Stimulated activated naive B cell treated with anti-CD40 and anti-IgM and Interleukin-4, amounts not matched to agents 10 μg/mL and 1 μg/mL and 100 μg/mL, for 72 hours (primary cell): Measurements from ENCODE around the gene JMJD8.

Source experiments
- ATAC-seq, 2 donors: fragments of 150-1000 bp; cut with Tn5 transposase; replicated peaks; 2 replicates each; pipeline ENCODE4 v1.10.0; 2021; ENCODE audit warnings: moderate library complexity in 1 of 2
- DNase-seq: peaks from one replicate; pipeline ENCODE4 v3.0.0; 2021
- H3K27ac Mint-ChIP-seq: one replicate; pipeline ENCODE4 v1.8.0; 2022; ENCODE audit warnings: mild to moderate bottlenecking, mixed read lengths
- H3K27me3 Mint-ChIP-seq, 2 donors: one replicate each; pipeline ENCODE4 v1.8.0; 2022; ENCODE audit warnings: mixed read lengths in 2 of 2
- H3K36me3 Mint-ChIP-seq, 2 donors: one replicate each; pipeline ENCODE4 v1.8.0; 2022; ENCODE audit warnings: mixed read lengths in 2 of 2, mild to moderate bottlenecking in 1 of 2
- H3K4me1 Mint-ChIP-seq, 2 donors: one replicate each; pipeline ENCODE4 v1.8.0; 2022; ENCODE audit warnings: mixed read lengths in 2 of 2, mild to moderate bottlenecking in 1 of 2
- H3K4me3 Mint-ChIP-seq, 2 donors: one replicate each; pipeline ENCODE4 v1.8.0; 2022; ENCODE audit warnings: mild to moderate bottlenecking in 2 of 2, mixed read lengths in 2 of 2, moderate library complexity in 1 of 2
- H3K9me3 Mint-ChIP-seq, 2 donors: one replicate each; pipeline ENCODE4 v1.8.0; 2022; ENCODE audit warnings: mixed read lengths in 2 of 2, mild to moderate bottlenecking in 1 of 2

The JMJD8 gene

GRCh38 chr16:648781-649589, 35.1 kb downstream of the JMJD8 start, which contains the start of gene WDR90:
WDR90 (plus strand) TSS chr16:649365; CDS start chr16:649417, 52 bp downstream.
- Mint-ChIP-seq H3K27ac (peak within 1 kb of the TSS; percentile 93), H3K9me3 (no peaks in the 10 kb centered on the region), H3K4me3 (peak within 1 kb of the TSS; percentile 86 to 91), H3K27me3 (no peaks in the 10 kb centered on the region), H3K4me1 (peaks cover 20 to 46% of the 10 kb centered on the region in 2 donors), H3K36me3 (peaks cover 8% of the 10 kb centered on the region in 2 donors)
- peak; percentile 90 for DNase-seq
- ATAC-seq = peak; percentile 92 to 95

GRCh38 chr16:648071-648780, 35.9 kb downstream of the JMJD8 start:
- ATAC-seq = peak; percentile 0 to 25
- Mint-ChIP-seq H3K4me3 (peak overlapping the region; percentile 86 to 91), H3K27ac (peak overlapping the region; percentile 93), H3K9me3 (no peaks in the 10 kb centered on the region), H3K36me3 (peaks cover 10 to 11% of the 10 kb centered on the region in 2 donors), H3K4me1 (peaks cover 22 to 53% of the 10 kb centered on the region in 2 donors), H3K27me3 (no peaks in the 10 kb centered on the region)
- no peak for DNase-seq

- peaks cover 9 to 10% of the 10 kb centered on the region in 2 donors for H3K36me3 Mint-ChIP-seq
- peaks cover 26 to 62% of the 10 kb centered on the region in 2 donors for H3K4me1 Mint-ChIP-seq
- no peaks in the 10 kb centered on the region for H3K27me3 Mint-ChIP-seq
- DNase-seq = no peak
- peak overlapping the region; percentile 36 to 37 for H3K4me3 Mint-ChIP-seq
- no peaks in the 10 kb centered on the region for H3K9me3 Mint-ChIP-seq
- H3K27ac Mint-ChIP-seq = peak overlapping the region; percentile 51
- ATAC-seq = no peak
Measured at GRCh38 chr16:647173-647902, 36.8 kb downstream of the JMJD8 start.

GRCh38 chr16:646679-647172, 37.4 kb downstream of the JMJD8 start:
- H3K27ac Mint-ChIP-seq = peak overlapping the region; percentile 51
- DNase-seq (no peak), ATAC-seq (no peak)
- H3K4me3 Mint-ChIP-seq = peak overlapping the region; percentile 36 to 37
- H3K36me3 Mint-ChIP-seq = peaks cover 9 to 10% of the 10 kb centered on the region in 2 donors
- H3K4me1 Mint-ChIP-seq = peaks cover 26 to 62% of the 10 kb centered on the region in 2 donors
- no peaks in the 10 kb centered on the region for H3K27me3 Mint-ChIP-seq
- H3K9me3 Mint-ChIP-seq = no peaks in the 10 kb centered on the region

GRCh38 chr16:645852-646678, 38.1 kb downstream of the JMJD8 start:
- no peaks in the 10 kb centered on the region for H3K9me3 Mint-ChIP-seq
- H3K27me3 Mint-ChIP-seq = no peaks in the 10 kb centered on the region
- peaks cover 26 to 62% of the 10 kb centered on the region in 2 donors for H3K4me1 Mint-ChIP-seq
- ATAC-seq (no peak), DNase-seq (no peak)
- H3K4me3 Mint-ChIP-seq = peak overlapping the region in 1 of 2 donors; percentile 28
- peak overlapping the region; percentile 31 for H3K27ac Mint-ChIP-seq
- H3K36me3 Mint-ChIP-seq = peaks cover 7 to 10% of the 10 kb centered on the region in 2 donors

- Mint-ChIP-seq H3K4me3 (peak overlapping the region in 1 of 2 donors; percentile 84), H3K27ac (peak overlapping the region; percentile 56), H3K9me3 (no peaks in the 10 kb centered on the region), H3K27me3 (no peaks in the 10 kb centered on the region), H3K36me3 (peaks cover 7 to 10% of the 10 kb centered on the region in 2 donors), H3K4me1 (peaks cover 22 to 60% of the 10 kb centered on the region in 2 donors)
- ATAC-seq = no peak
- no peak for DNase-seq
Measured at GRCh38 chr16:644556-644955, 39.6 kb downstream of the JMJD8 start.

- no peaks in the 10 kb centered on the region for H3K9me3 Mint-ChIP-seq
- peaks cover 24 to 58% of the 10 kb centered on the region in 2 donors for H3K4me1 Mint-ChIP-seq
- peak overlapping the region; percentile 83 to 84 for H3K4me3 Mint-ChIP-seq
- DNase-seq = no peak
- no peaks in the 10 kb centered on the region for H3K27me3 Mint-ChIP-seq
- peaks cover 7 to 10% of the 10 kb centered on the region in 2 donors for H3K36me3 Mint-ChIP-seq
- no peak for ATAC-seq
- H3K27ac Mint-ChIP-seq = peak overlapping the region; percentile 73
Measured at GRCh38 chr16:643050-643368, 41.1 kb downstream of the JMJD8 start.

GRCh38 chr16:642189-643049, 41.7 kb downstream of the JMJD8 start:
- Mint-ChIP-seq H3K9me3 (no peaks in the 10 kb centered on the region), H3K4me3 (peak overlapping the region; percentile 83 to 84), H3K36me3 (peaks cover 7 to 10% of the 10 kb centered on the region in 2 donors), H3K27me3 (no peaks in the 10 kb centered on the region), H3K4me1 (peaks cover 23 to 54% of the 10 kb centered on the region in 2 donors), H3K27ac (peak overlapping the region; percentile 73)
- ATAC-seq (peak; percentile 63 to 67), DNase-seq (peak; percentile 43)

- Mint-ChIP-seq H3K4me1 (peaks cover 24 to 50% of the 10 kb centered on the region in 2 donors), H3K36me3 (peaks cover 11 to 13% of the 10 kb centered on the region in 2 donors), H3K27me3 (peaks cover 3 to 4% of the 10 kb centered on the region in 2 donors), H3K9me3 (peaks cover 0 to 2% of the 10 kb centered on the region in 2 donors), H3K27ac (peak within 1 kb of the TSS; percentile 73), H3K4me3 (peak within 1 kb of the TSS; percentile 83 to 84)
- peak; percentile 78 for DNase-seq
- ATAC-seq = peak; percentile 64 to 65
Measured at GRCh38 chr16:641326-642188, 42.6 kb downstream of the JMJD8 start, which contains the start of gene MCRIP2. MCRIP2 (plus strand) TSS chr16:641828; CDS start chr16:641992, 164 bp downstream.

- Mint-ChIP-seq H3K4me1 (peaks cover 28 to 47% of the 10 kb centered on the region in 2 donors), H3K36me3 (peaks cover 11 to 17% of the 10 kb centered on the region in 2 donors), H3K9me3 (peaks cover 0 to 2% of the 10 kb centered on the region in 2 donors), H3K4me3 (peak overlapping the region; percentile 60 to 77), H3K27me3 (peaks cover 5 to 6% of the 10 kb centered on the region in 2 donors), H3K27ac (peak overlapping the region; percentile 59)
- DNase-seq (no peak), ATAC-seq (no peak)
Measured at GRCh38 chr16:640614-641013, 43.5 kb downstream of the JMJD8 start.

GRCh38 chr16:638836-639235, 45.3 kb downstream of the JMJD8 start:
- H3K9me3 Mint-ChIP-seq = peaks cover 0 to 2% of the 10 kb centered on the region in 2 donors
- no peak overlapping the region for H3K27ac Mint-ChIP-seq
- ATAC-seq (no peak), DNase-seq (no peak)
- peaks cover 6 to 7% of the 10 kb centered on the region in 2 donors for H3K36me3 Mint-ChIP-seq
- peaks cover 5 to 6% of the 10 kb centered on the region in 2 donors for H3K27me3 Mint-ChIP-seq
- no peak overlapping the region for H3K4me3 Mint-ChIP-seq
- peaks cover 23 to 44% of the 10 kb centered on the region in 2 donors for H3K4me1 Mint-ChIP-seq
